ENCODE data around the gene ELOB. TPM values are rescaled to one million over a fixed set of nuclear protein-coding genes. Genes with fewer than 3 reads are reported as not detected.

The ELOB gene
- total and polyA plus RNA-seq, 2 experiments from 2014 or later = 255 to 642 TPM

DNA sequence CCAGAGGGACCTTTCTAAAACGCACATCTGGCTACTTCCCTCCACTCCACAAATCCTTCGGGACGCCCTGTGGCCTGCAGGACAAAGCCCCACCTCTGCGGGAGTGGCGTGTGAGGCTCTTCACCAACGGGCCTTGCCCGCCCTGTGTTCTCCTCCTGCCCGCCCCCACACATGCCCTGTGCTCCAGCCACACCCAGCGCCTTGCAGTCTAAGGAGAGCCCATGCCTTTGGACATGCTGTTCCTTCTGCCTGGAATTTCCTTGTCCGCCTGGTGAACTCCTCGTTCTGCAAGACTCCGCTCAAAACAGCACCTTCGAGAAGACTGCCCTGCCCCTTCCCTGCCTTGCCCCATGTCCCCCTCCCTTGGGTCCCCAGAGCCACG, 7.4 kb downstream of the ELOB start:
- WGBS (ENCODE audit: low lambda C conversion rate, missing lambda C conversion rate) = 93% methylated on average over 14 of the region's 14 CpGs

DNA sequence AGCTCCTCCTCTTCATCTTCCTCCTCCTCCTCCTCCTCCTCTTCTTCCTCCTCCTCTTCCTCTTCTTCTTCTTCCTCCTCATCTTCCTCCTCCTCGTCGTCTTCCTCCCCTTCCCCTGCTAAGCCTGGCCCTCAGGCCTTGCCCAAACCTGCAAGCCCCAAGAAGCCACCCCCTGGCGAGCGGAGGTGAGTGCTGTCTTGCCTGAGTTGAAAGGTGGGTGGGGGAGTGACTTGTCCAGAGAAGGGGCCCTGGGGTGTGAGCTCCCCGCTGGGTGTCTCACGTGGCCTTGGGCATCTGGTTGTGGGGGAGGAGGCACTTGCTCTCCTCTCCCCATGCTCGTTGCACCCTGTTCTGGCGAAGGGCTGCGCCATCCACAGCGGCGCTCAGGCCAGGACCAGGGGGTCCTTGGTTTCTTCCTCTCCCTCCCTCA, 8.0 kb downstream of the ELOB start:
- Histone ChIP-seq H3K9me3 (ENCODE audit: low read depth) (no peaks in the 10 kb centered on the region), H3K36me3 (replicated peaks; ENCODE audit: insufficient read depth, low read depth) (peaks cover 7% of the 10 kb centered on the region), H4K20me1 (ENCODE audit: insufficient read depth, poor library complexity, severe bottlenecking) (peaks cover 67% of the 10 kb centered on the region), H3K27me3 (no peaks in the 10 kb centered on the region), H3K9me2 (replicated peaks; ENCODE audit: insufficient read depth) (no peaks in the 10 kb centered on the region), H3K4me3 (no peak overlapping the region), H3K4me1 (ENCODE audit: insufficient read depth) (no peaks in the 10 kb centered on the region), H3K4me2 (no peak overlapping the region), H3K79me2 (peaks cover 59% of the 10 kb centered on the region), H3K27ac (no peak overlapping the region), H2AFZ (no peak overlapping the region)
- 91% methylated on average over 7 of the region's 11 CpGs for WGBS (ENCODE audit: low lambda C conversion rate, missing lambda C conversion rate)
- no peak for DNase-seq (ENCODE audit: low spot score)
- no peak for TF ChIP-seq EZH2 (IDR thresholded peaks at IDR 0.05; ENCODE audit: borderline replicate concordance)
- no peak for TF ChIP-seq EZH2phosphoT487 (IDR thresholded peaks at IDR 0.05; ENCODE audit: low read depth, severe bottlenecking, unreplicated experiment)
- TF ChIP-seq, protein P1, sequence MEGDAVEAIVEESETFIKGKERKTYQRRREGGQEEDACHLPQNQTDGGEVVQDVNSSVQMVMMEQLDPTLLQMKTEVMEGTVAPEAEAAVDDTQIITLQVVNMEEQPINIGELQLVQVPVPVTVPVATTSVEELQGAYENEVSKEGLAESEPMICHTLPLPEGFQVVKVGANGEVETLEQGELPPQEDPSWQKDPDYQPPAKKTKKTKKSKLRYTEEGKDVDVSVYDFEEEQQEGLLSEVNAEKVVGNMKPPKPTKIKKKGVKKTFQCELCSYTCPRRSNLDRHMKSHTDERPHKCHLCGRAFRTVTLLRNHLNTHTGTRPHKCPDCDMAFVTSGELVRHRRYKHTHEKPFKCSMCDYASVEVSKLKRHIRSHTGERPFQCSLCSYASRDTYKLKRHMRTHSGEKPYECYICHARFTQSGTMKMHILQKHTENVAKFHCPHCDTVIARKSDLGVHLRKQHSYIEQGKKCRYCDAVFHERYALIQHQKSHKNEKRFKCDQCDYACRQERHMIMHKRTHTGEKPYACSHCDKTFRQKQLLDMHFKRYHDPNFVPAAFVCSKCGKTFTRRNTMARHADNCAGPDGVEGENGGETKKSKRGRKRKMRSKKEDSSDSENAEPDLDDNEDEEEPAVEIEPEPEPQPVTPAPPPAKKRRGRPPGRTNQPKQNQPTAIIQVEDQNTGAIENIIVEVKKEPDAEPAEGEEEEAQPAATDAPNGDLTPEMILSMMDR (IDR thresholded peaks at IDR 0.05; ENCODE audit: poor library complexity) = no peak

More for the DNA sequence above, 7.4 kb downstream of the ELOB start:
- H3K4me2 ChIP-seq = no peak overlapping the region
- H3K9me2 ChIP-seq (replicated peaks; ENCODE audit: insufficient read depth) = no peaks in the 10 kb centered on the region
- no peaks in the 10 kb centered on the region for H3K27me3 ChIP-seq
- DNase-seq (ENCODE audit: low spot score) = no peak
- peaks cover 58% of the 10 kb centered on the region for H3K79me2 ChIP-seq
- no peaks in the 10 kb centered on the region for H3K9me3 ChIP-seq (ENCODE audit: low read depth)
- no peak overlapping the region for H3K27ac ChIP-seq
- no peak overlapping the region for H2AFZ ChIP-seq
- TF ChIP-seq, protein P1 (IDR thresholded peaks at IDR 0.05; ENCODE audit: poor library complexity) = no peak
- TF ChIP-seq EZH2 (IDR thresholded peaks at IDR 0.05; ENCODE audit: borderline replicate concordance) (no peak), EZH2phosphoT487 (IDR thresholded peaks at IDR 0.05; ENCODE audit: low read depth, severe bottlenecking, unreplicated experiment) (no peak)
- H3K36me3 ChIP-seq (replicated peaks; ENCODE audit: insufficient read depth, low read depth) = peaks cover 1% of the 10 kb centered on the region
- no peak overlapping the region for H3K4me3 ChIP-seq
- peaks cover 62% of the 10 kb centered on the region for H4K20me1 ChIP-seq (ENCODE audit: insufficient read depth, poor library complexity, severe bottlenecking)
- H3K4me1 ChIP-seq (ENCODE audit: insufficient read depth) = no peaks in the 10 kb centered on the region

DNA sequence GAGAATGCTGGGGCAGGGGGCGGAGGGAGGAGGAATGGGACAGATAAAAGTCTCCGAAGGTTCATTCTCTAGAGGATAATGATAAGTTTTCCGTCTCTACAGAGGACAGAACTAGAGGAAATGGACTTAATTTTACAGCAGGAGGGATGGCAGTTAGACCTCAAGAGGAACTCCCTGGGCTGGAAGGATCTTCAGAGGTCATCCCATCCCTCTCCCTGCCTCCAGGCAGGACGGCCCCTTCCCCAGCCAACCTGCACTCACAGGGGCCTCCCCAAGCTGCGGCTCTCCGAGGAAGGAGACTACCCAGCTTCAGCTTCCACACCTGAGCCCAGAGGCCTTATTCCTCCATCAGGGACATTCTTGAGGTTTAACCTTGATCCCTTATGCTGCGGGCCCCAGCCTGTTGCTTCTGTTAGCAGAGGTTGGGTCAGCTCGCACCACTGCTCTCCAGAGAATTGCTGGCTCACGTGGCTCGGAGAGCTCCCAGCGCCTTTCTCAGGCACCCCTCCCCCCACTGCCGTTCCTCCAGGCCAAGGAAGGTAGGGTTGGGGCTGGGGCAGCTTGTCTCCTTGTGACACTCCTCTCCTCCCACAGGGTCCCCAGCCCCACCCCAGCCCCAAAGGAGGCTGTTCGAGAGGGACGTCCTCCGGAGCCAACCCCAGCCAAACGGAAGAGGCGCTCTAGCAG, 8.5 kb downstream of the ELOB start:
- 90% methylated on average over 16 of the region's 17 CpGs for WGBS (ENCODE audit: low lambda C conversion rate, missing lambda C conversion rate)
- H3K36me3 ChIP-seq (replicated peaks; ENCODE audit: insufficient read depth, low read depth) = peaks cover 12% of the 10 kb centered on the region
- H3K27me3 ChIP-seq = no peaks in the 10 kb centered on the region
- H4K20me1 ChIP-seq (ENCODE audit: insufficient read depth, poor library complexity, severe bottlenecking) = peaks cover 69% of the 10 kb centered on the region
- no peak overlapping the region for H3K27ac ChIP-seq
- peaks cover 61% of the 10 kb centered on the region for H3K79me2 ChIP-seq
- TF ChIP-seq EZH2 (IDR thresholded peaks at IDR 0.05; ENCODE audit: borderline replicate concordance) = no peak
- TF ChIP-seq, protein P1 (IDR thresholded peaks at IDR 0.05; ENCODE audit: poor library complexity) = no peak
- no peak for TF ChIP-seq EZH2phosphoT487 (IDR thresholded peaks at IDR 0.05; ENCODE audit: low read depth, severe bottlenecking, unreplicated experiment)
- H3K4me2 ChIP-seq = no peak overlapping the region
- no peaks in the 10 kb centered on the region for H3K4me1 ChIP-seq (ENCODE audit: insufficient read depth)
- H2AFZ ChIP-seq = no peak overlapping the region
- H3K4me3 ChIP-seq = no peak overlapping the region
- no peaks in the 10 kb centered on the region for H3K9me3 ChIP-seq (ENCODE audit: low read depth)
- DNase-seq (ENCODE audit: low spot score) = no peak
- no peaks in the 10 kb centered on the region for H3K9me2 ChIP-seq (replicated peaks; ENCODE audit: insufficient read depth)

Measured in hepatocyte (in vitro differentiated cells).